GM12878 (cell line): Measurements from ENCODE around the gene PDZRN3.

Experiments used
- CHD1 ChIP-seq: IDR thresholded peaks from 2 replicates; pipeline ENCODE4 v1.6.1; 2012; ENCODE audit warnings: low read depth, low read length, improper control_type of control experiment
- TF ChIP-seq, protein P1 (sequence below), 3 experiments: IDR thresholded peaks in 2 of 3; conservative IDR thresholded peaks in 1 of 3; 2 replicates each; pipeline ENCODE4 v1.5.1; 2011; ENCODE audit warnings: low read depth in 3 of 3, low read length in 3 of 3, mild to moderate bottlenecking in 3 of 3, control low read depth in 2 of 3, moderate library complexity in 2 of 3, inconsistent platforms in 1 of 3, mixed read lengths in 1 of 3; ENCODE audit not compliant: control insufficient read depth in 2 of 3, insufficient read depth in 1 of 3; ENCODE audit errors: extremely low read depth in 1 of 3

- TF ChIP-seq, protein P1, sequence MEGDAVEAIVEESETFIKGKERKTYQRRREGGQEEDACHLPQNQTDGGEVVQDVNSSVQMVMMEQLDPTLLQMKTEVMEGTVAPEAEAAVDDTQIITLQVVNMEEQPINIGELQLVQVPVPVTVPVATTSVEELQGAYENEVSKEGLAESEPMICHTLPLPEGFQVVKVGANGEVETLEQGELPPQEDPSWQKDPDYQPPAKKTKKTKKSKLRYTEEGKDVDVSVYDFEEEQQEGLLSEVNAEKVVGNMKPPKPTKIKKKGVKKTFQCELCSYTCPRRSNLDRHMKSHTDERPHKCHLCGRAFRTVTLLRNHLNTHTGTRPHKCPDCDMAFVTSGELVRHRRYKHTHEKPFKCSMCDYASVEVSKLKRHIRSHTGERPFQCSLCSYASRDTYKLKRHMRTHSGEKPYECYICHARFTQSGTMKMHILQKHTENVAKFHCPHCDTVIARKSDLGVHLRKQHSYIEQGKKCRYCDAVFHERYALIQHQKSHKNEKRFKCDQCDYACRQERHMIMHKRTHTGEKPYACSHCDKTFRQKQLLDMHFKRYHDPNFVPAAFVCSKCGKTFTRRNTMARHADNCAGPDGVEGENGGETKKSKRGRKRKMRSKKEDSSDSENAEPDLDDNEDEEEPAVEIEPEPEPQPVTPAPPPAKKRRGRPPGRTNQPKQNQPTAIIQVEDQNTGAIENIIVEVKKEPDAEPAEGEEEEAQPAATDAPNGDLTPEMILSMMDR (IDR thresholded peaks at IDR 0.05 in 2 of 3, conservative IDR thresholded peaks at IDR 0.05 in 1 of 3; ENCODE audit: control insufficient read depth in 2 of 3, extremely low read depth in 1 of 3, insufficient read depth in 1 of 3, low read depth in 3 of 3, low read length in 3 of 3), result no peak
- no peak for TF ChIP-seq CHD1
Observed at GRCh38 chr3:73452729-73453128, 172.0 kb downstream of the PDZRN3 start.
